Measurements from ENCODE around the gene ACBD4.
A peak's percentile ranks its signal among the peaks of the same experiment; 100 is the strongest.

DNA sequence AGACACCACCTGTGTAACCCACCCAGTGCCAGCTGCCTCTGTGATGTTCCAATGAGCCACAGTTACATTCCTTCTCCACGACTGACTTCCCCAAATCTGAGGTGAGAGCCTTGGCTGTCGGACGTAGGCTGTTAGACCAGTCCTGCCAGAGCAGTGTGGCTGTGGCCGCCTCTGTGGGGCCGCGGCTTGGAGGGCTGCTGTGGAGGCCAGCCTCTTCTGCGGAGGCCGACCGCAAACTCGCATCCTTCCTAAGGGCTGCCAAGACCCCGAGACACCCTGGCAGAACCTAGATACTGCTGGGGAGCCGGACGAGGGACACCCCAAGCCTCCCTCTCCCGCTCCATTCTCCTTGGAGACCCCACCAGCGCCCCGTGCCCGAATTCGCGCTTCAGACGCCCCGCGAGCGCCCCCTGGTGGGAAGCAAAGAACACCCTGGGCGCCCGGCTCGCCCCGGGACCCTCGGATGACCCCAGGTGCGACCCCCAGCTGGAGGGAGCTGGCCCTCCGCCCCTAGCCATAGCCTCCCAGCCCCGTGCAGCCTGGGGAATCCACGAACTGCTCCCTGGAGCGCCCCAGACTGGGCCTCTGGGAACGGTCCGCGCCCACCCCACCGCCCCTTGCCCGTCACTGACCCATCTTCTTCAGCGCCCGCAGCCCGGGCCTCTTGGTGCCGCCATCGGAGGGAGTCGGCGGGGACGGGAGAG, 3.7 kb upstream of the ACBD4 start:
- peak; percentile 92 for TF ChIP-seq CTCF (IDR thresholded peaks at IDR 0.05; ENCODE audit: low read length)
- no peak for TF ChIP-seq EZH2 (IDR thresholded peaks at IDR 0.05; ENCODE audit: borderline replicate concordance, low read length)
